Tibial nerve (tissue), 3 donors: ENCODE results near the gene HOXB8.

ENCODE experiments used
- POLR2A ChIP-seq, 2 donors: fragments of 450-650 bp; IDR thresholded peaks; one replicate each; pipeline ENCODE4 v1.6.1; 2017; ENCODE audit warnings: antibody characterized with exemption in 2 of 2, mild to moderate bottlenecking in 2 of 2, moderate library complexity in 2 of 2
- TF ChIP-seq, protein P1 (sequence below), 5 experiments: fragments of 200-600 bp in 3 of 5; fragments of 450-650 bp in 2 of 5; sonication (generic) in 3 of 5; IDR thresholded peaks; one replicate each; pipeline ENCODE4 v1.5.1; 2016 to 2019; ENCODE audit warnings: antibody characterized with exemption in 5 of 5, mild to moderate bottlenecking in 3 of 5, moderate library complexity in 2 of 5

DNA sequence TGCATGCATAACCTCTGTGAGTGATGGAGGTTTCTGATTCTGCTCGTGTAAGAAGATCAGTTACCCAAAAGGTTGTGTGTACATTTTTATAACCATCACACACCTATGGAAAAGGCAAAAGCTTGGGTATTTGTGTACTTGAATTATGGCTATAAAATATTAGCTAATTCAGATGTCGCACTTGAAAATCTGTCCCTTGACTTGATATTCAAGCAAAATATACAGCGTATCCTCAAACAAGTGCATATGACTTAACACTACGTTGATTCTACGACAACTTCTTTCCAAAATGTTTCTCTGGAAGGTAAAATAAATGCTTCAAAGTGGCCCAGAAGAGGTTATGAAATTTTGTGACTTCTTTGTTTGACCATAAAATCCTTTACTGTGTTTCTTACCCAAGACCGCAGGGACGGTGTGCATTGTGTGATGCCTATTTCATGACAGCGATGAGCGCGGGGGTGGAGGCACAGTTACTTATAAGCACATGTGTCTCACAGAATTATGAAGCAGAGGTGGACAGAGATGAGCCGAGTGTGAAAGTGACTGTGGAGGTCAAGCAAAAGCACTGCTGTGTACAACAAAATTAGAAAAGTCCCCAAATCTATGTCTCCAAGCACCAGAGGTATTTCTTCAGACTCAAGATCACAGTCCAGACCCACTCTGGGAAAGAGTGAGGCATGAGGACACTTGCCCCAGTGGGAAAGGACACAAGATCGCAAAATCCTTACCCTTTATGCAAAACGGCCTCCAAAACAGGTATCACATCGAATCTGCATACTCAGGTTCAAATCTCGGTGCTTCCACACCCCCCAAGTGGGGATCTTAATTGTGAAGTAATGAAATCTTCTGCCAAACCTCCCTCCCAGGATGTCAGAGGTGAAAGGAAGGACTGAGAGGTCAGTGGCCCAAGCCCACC lies 15.2 kb upstream of the HOXB8 start:
- TF ChIP-seq POLR2A (IDR thresholded peaks at IDR 0.05): no peak
- TF ChIP-seq, protein P1, sequence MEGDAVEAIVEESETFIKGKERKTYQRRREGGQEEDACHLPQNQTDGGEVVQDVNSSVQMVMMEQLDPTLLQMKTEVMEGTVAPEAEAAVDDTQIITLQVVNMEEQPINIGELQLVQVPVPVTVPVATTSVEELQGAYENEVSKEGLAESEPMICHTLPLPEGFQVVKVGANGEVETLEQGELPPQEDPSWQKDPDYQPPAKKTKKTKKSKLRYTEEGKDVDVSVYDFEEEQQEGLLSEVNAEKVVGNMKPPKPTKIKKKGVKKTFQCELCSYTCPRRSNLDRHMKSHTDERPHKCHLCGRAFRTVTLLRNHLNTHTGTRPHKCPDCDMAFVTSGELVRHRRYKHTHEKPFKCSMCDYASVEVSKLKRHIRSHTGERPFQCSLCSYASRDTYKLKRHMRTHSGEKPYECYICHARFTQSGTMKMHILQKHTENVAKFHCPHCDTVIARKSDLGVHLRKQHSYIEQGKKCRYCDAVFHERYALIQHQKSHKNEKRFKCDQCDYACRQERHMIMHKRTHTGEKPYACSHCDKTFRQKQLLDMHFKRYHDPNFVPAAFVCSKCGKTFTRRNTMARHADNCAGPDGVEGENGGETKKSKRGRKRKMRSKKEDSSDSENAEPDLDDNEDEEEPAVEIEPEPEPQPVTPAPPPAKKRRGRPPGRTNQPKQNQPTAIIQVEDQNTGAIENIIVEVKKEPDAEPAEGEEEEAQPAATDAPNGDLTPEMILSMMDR (IDR thresholded peaks at IDR 0.05): no peak
